GM21367 (cell line): ENCODE measurements around the gene PCDH9.
"Not testable (repeated sequence)": the region's sequence is repeated elsewhere in the genome, so short reads cannot be mapped to it uniquely, and the experiment has no call there.

Experiments used
- ATAC-seq: cut with Tn5 transposase; IDR thresholded peaks from one replicate; pipeline ENCODE4 v1.9.1; 2021; ENCODE audit not compliant: unreplicated experiment

Gene PCDH9

DNA sequence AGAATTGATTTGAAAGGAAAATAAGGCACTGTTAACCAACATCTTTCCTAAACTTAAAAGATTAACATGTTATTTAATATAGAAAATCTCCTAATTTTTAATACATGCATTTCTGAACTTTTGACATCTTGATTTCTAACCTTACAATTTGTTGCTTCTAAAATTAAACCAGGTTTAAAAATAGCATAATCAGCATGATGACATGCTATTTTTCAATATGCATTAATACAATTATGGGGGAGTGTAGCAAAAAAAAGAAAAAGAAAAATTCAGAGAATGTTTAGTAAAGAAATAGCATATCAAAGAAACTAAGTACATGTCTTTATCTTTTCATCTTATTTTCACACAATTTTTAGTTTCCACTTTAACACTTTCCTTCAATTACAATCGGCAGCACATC lies 98.7 kb downstream of the PCDH9 start:
- ATAC-seq, result no peak

DNA sequence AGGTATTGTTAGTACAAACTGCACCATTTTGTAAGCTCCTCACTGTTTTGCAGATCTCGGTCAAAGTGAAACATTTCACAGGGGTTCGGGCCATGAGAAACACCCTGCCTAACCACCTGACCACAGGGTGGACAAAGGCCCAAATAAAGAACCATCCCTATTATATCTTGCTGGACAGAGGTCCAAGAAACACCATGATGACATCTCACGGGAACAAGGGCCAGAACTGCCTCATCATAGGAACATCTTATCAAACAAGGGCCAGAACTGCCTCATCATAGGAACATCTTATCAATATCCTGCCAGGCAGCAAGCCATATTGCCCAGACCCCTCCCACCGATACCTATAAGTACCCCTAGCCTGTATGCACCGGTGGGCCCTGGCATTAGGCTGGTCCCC lies 99.7 kb downstream of the PCDH9 start:
- no peak for ATAC-seq

DNA sequence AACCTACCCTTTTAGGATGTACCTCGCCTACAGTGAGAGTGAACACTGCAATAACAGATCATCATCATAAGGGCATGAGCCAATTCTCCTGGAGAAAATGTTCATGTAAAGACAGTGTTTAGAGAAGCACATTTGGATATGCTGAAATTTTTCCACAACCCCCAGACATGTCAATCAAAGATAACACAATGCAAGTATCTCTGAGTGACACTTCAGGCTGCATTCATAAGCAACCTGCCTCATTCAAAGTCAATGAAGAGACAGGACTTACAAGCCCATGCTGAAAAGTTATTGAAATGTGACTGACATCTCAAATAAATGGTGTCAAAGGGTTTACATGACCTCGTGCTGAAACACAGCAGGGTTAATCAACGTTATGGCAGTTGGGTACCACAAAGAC lies 102.0 kb downstream of the PCDH9 start:
- no peak for ATAC-seq

DNA sequence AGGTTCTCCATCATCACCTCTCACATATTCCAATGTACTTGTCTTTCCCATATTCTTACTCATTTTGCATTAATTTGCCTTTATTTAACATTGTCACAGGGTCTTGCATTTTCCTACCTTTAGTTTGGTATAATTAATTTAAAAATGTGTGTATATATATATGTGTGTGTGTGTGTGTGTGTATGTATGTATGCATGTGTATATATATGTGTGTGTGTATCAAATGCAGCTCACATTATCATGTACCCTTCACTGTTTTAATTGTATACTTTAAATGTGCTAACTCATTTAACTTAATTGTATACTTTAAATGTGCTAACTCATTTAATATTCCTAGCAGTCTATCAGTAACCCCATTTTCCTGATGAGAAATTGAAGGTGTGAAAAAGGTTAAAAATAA lies 104.5 kb downstream of the PCDH9 start:
- ATAC-seq, result no peak

DNA sequence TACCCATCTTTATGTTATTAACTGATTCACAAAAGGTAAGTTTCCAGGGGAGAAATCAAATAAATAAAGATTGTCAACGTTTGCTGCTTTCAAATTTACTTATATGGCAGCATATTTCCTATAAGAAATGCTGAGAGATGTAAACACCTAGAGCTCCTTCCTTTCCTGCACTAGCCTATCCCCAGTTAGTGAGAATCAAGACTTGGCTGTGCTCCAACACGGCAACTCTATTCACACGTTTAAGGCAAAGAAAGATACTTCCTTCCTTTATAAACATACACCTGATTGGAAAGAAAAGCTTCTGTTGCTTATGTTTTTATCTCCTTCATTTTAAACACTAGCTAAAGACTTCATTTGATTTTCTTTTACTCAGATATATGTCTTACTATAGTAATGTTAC lies 107.0 kb downstream of the PCDH9 start:
- no peak for ATAC-seq

DNA sequence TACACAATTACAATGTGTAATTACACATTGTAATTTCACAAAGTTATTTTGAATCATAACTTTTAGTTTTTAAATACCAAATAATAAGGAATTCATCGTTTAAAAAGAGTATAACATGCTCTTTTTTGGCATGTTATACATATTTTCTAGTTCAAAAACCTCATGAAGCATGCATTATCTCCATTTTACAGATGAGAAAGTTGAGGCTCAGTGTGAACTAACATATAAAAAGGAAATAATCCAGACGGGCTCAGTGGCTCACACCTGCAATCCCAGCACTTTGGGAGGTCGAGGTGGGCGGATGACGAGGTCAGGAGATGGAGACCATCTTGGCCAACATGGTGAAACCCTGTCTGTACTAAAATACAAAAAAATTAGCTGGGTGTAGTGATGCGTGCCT lies 107.9 kb downstream of the PCDH9 start:
- no peak for ATAC-seq

DNA sequence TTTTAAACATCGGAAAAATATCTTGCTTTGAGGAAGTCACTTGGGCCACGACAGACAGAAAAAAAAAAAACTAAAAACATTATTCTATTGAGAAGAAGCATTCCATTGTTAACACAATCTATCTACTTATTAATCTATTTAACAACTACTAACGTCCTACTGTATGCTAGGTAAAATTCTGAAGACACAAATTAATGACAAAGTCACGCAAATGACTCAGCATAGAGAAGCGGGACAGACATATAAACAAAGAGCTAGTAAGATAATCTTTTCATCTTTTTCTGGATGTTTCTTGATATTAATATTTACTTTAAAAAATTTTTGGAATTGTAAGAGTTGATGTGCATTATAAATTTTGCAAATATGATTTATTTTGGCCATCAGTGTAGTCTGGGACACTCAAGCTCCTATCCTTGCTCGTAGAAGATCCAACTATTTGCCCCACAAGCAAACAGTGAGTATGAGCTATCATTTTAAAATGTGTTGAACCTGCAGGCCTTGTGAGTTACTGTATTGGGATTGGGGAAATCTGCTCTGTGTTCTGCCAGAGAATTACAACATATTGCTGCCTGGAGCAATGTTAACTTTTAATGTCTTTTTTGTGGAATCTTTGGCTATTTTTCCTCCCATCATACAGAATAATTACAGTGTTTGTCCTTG lies 109.1 kb downstream of the PCDH9 start:
- no peak for ATAC-seq

DNA sequence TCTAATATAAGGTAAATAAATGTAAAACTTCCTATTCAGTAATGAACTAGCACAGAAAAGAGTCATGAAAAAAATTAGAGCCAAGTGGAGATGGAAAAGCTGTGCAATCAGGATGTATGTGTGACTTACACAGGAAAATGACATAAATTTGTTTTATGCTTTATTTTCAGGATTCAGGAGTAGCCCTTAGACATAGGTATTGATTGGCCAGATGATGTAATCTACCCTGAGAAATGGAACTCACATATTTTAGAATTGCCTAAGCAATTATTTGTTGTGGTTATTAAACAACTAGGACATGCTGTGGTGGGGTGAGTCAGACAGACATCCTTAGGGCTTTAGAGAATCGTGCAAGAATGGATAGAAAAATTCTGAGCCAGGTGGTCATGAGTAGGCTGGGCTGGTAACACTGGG lies 110.6 kb downstream of the PCDH9 start:
- no peak for ATAC-seq

DNA sequence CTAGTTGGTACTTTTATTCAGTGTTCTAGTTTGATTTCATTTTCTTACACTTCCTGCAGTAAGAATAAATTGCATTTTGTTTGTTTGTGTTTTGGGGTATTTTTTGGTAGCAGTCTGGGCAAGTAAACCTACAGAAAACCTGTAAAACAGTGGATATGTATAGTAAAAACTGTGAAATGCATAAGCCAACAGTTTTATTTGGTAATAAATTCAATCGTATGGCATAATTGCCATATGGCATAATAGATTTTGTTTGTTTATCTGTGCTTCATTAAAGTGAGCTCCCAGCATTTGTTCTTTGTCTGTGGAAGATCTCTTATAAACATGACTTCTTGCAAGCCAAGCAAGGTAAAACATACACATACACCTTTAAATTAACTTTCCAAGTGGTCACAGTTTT lies 111.9 kb downstream of the PCDH9 start:
- no peak for ATAC-seq

DNA sequence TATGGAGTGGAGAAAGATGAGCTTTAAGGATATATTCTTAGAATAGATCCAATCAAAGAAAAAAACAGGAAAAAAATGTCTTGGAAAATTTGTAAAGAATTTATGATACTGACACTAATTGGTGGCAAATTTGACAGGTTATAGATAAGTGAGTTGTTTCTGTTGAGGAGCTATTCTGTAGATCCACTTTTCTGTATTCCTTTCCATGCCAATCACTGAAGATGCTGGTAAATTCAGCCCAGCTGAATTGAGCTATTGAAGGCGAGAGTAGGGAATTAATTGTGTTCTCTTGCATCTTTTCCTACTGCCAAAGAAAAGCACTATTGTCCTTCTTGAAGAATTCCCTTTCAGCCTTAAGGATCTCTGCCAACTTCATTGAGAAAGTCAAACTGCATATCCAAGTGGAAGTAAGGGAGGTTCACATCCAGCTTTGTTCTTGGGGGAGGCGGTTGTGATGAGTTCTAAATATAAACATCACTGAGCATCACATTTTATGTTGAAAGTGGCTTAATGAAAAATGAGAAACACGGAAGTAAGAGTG lies 113.1 kb downstream of the PCDH9 start:
- no peak for ATAC-seq

DNA sequence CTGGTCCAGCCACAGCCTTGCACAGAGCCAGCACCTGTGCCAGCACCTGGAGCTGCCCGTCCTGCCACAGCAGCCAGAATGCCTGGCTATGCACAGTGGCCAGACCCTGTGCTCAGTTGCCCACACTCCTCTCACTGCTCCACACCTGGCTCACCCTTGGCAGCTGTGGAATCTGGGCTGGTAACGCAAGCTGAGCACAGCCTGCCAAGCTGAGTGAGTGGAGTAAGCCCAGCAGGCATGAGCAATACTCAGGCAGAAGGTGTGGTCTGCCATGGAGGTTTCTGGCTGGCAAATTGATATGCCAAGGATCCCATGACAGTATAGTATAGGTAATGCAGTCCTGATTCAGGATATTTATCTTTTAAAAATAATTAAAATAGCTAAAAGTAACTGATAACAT lies 122.2 kb downstream of the PCDH9 start:
- ATAC-seq, result no peak

DNA sequence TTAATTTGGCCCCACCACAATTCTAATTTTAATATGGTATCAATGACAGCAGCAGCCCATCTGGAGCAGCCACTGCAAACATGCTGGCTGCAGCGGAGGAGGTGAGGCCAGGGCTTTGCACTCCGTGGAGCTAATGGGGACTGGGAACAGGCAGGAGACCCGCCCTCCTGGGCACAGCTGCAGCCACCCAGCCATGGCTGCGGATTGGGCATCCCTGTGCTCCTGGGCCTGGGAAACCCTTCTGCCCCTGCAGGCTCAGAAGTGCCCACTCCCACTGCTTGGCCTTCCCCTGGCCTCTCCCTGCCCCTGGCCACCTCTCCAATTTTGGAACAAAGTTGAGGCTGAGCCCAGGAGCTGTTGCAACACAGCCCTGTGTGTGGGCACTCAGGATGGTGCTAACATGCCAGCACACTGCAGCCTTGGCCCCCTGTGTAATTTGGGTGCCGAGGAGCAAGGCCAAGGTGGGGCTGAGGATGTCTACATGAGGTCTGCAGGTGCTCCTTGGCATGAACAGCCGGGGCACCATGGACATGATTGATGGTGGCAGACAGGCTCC lies 123.6 kb downstream of the PCDH9 start:
- no peak for ATAC-seq

DNA sequence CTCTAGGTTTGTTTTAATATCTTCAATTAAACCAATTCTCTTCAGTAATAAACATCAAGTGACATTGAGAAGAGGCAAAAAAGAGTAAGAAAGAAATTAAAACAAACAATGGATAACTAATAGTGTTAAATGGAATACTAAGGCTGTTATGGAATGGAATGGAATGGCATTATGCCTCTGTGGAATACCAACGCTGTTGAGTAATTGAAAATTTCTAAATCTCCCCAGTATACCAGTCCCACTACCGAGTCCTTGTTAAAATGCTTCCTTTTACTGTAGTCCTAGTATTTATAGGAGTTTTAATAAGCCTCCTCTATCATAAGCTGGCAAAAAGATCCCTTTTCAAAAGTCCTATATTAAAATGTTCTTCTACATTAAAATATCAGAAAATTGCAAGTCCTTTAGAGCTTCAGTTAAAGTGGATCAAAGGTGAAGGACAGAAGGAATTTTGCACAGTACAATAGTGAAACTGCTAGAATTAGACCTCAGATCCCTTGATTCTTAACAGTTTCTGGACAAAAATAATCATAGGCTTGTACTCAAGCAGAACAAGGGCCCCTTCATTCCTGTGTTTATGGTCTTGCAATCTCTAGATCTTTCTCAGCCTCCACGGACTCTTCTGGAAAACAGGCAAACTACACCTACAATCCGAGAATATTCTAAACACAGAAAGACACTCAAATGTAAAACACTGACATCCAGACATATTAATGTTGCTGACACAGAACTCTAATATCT lies 128.2 kb downstream of the PCDH9 start:
- no peak for ATAC-seq

DNA sequence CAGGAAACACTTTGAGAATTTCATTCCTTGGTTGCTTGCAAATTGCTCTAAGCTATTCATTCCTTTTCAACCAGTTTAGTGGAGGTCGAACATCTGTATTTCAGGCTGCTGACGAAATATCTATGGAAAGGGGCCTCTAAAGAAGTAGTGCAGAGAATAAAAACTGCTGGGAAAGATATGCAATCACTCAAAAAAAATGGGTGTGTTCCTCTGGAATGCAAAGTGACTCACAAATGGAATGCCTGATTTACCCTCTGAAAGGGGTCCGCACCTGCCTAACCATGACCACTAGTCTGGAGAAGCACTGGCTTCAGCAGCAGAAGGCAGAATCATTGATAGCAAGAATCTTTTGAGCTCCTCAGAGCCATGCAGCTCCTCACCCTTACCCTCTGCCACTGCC lies 129.4 kb downstream of the PCDH9 start:
- no peak for ATAC-seq

DNA sequence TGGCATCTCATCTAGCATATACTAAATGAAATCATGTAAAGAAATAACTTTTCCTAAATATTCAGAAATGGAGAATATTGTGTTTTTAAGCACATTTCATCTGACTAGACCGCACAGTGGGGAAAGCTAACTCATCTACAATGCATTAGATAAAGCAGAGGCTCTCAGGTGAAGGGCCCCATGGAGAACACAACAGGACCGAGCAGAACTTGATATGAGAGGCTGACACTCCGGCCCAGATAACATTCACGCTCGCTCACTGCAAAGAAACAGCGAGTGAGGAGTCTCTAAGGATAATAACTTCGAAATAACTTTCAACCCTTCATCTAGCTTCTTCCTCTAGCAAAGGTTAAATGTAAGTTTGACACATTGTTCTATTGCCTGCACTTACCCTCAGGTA lies 130.6 kb downstream of the PCDH9 start:
- ATAC-seq, result no peak

DNA sequence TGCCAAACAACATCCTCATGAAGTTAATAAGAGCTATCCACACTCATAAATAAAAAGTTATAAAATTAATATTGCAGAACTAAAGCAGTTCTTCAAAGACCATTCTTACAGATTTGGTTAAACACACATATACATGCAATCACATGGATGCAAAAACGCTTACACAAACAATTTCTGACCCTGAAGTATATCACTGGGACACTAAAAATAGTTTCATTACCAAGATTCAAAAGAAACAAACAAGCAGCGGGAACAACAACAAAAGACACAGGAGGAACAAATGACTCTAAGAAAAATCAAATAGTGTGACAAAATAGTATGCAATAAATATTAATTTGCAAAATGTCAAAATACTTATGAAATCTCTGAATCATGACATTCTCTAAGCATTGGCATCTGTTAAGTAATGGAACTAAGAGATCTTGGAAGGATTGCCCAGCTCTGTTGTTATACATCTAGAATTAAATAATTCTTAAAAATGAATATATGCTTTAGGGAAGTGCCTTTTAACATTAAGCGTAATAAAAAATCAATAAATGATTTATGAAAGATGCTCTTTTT lies 132.2 kb downstream of the PCDH9 start:
- no peak for ATAC-seq

DNA sequence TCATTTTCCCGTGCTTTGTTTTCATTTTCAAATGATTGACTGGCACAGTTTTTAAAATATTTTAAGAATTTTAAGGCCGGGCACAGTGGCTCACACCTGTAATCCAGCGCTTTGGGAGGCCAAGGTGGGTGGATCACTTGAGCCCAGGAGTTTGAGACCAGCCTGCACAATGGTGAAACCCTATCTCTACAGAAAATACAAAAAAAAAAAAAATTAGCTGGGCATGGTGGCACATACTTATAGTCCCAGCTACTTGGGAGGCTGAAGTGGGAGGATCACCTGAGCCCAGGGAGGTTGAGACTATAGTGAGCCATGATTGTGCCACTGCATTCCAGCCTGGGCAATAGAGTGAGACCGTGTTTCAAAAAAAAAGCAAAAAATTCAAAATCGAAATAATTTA lies 133.2 kb downstream of the PCDH9 start:
- not testable (repeated sequence) for ATAC-seq

DNA sequence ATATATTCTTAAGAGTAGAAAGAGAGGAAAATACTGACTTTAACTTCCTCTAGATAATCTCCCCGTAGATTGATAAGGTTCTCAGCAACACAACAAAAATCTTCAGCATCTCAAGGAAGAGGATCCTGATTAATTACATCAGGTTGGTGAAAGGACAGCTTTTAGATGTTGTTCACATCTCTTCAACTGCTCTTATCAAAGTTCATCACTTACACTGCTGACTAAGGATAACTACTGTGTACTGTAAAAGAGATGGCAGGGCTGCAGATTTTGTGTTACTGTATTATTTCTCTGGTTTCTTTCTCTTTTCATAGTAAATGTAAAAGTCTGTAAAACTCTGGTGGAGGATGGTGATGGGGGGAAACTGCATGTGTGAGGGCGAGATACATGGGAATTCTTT lies 133.7 kb downstream of the PCDH9 start:
- ATAC-seq, result no peak

DNA sequence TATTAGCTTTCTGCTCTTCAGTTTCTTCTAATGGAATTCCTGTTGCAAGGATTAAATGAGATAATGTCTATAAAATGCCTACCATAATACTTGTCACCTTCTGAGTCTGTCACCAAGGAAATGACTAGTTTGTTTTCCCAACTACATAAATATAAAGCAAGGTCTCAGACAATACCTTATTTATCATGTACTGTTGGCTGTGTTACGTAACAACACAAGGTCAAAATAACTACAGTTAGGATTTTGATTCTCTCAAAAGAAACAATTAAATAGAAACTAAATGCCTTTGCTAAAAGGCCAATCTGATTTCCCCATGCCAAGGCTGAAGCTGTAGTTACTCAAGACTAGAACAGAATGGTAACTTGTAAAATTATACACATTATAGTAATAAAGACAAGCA lies 134.5 kb downstream of the PCDH9 start:
- no peak for ATAC-seq

DNA sequence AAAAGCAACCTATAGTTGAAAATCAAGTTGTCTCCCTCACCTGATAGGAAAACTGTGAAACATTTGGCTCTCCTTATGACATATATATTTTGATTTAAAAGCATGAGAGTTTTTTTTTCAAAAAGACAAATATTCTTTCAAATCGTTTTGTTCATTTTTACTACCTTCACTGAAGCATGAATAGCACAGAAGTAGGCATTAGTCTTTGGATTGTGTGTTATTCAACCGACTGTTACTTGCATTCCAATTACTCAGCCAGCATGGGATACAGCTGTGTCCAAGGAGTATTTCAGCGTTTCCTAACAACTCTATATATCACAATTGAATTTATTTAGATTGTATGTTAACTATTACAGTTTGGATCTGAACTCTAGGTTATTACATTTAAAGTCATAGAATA lies 135.2 kb downstream of the PCDH9 start:
- no peak for ATAC-seq

DNA sequence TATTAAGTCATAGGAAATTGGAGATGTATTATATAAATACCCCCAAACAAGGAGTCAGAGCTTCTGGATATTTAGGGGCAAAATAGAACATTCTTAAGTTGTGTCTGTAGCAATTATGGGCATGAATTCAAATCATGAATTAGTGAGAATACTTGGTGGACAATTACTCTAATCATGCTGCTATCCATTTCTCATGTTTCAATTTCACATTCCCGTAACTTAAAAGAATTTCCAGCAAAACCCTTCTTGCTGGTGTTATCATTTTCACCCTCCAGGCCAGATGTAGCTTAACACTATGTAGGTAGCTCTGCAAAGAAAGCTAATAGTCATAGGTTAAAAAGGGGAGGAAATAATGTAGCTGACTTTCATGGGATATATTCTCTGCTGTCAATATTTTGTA lies 136.1 kb downstream of the PCDH9 start:
- no peak for ATAC-seq

DNA sequence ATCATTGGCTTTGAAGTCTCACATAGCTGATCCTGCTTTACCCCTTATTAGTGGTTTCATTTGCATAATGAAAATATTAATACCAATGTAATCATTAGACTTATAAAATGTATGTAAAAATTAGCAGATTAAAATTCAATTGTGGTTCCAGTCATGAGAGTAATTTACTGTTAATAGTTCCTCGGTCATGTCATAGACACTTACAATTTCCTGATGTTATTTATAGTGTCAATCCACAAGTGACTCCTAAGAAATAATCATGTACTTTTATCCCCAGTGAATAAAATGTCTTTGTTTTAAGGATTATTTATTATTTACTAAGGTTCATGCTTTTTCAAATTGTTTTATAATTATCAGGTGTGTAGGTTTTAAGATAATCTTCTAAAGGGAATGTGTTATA lies 138.5 kb downstream of the PCDH9 start:
- no peak for ATAC-seq
